Effector memory CD4-positive, alpha-beta T cell (primary cell): Measurements from ENCODE around the gene SGSM1.
A peak's percentile ranks its signal among the peaks of the same experiment; 100 is the strongest.

Experiments used
- DNase-seq, 3 donors: peaks; one replicate each; pipeline ENCODE4 v3.0.0-alpha.2; 2020
- H3K27ac ChIP-seq: 2 replicates; pipeline ENCODE4 v1.7.0; 2013; ENCODE audit warnings: mild to moderate bottlenecking, low read length, moderate library complexity; ENCODE audit not compliant: insufficient read depth, poor library complexity, severe bottlenecking
- H3K27me3 ChIP-seq: replicated peaks from 2 replicates; pipeline ENCODE4 v1.7.0; 2013; ENCODE audit warnings: mild to moderate bottlenecking, low read length; ENCODE audit not compliant: insufficient read depth, control insufficient read depth, poor library complexity, severe bottlenecking
- H3K36me3 ChIP-seq: 2 replicates; pipeline ENCODE4 v1.7.0; 2013; ENCODE audit warnings: mild to moderate bottlenecking, low read length, moderate library complexity; ENCODE audit not compliant: control insufficient read depth, insufficient read depth
- H3K4me1 ChIP-seq: 2 replicates; pipeline ENCODE4 v1.7.0; 2013; ENCODE audit warnings: low read length, mild to moderate bottlenecking; ENCODE audit not compliant: control insufficient read depth, insufficient read depth, poor library complexity, severe bottlenecking
- H3K4me3 ChIP-seq: 2 replicates; pipeline ENCODE4 v1.7.0; 2013; ENCODE audit warnings: low read length, low read depth, mild to moderate bottlenecking; ENCODE audit not compliant: insufficient read depth, poor library complexity, severe bottlenecking
- H3K9me3 ChIP-seq: 2 replicates; pipeline ENCODE4 v1.7.0; 2013; ENCODE audit warnings: mild to moderate bottlenecking, low read length, moderate library complexity; ENCODE audit not compliant: control insufficient read depth
- total RNA-seq, 3 donors: gene quantifications; one replicate each; lab custom pipeline; 2026; lab: John Stamatoyannopoulos, UW

The SGSM1 gene
- total RNA-seq, result 3.6 to 5.1 (median 4.8) reads per million in 3 donors

GRCh38 chr22:24805790-24806662 is at the start of gene SGSM1:
SGSM1 (plus strand) TSS chr22:24806211; CDS start chr22:24806326, 115 bp downstream.
- Histone ChIP-seq H3K36me3 (no peaks in the 10 kb centered on the region), H3K4me1 (peaks cover 6% of the 10 kb centered on the region), H3K27me3 (no peaks in the 10 kb centered on the region), H3K9me3 (no peaks in the 10 kb centered on the region), H3K27ac (peak within 1 kb of the TSS; percentile 21), H3K4me3 (peak within 1 kb of the TSS; percentile 60)
- peak; percentile 51 to 62 (median 52) for DNase-seq

- Histone ChIP-seq H3K9me3 (no peaks in the 10 kb centered on the region), H3K36me3 (no peaks in the 10 kb centered on the region), H3K27me3 (no peaks in the 10 kb centered on the region), H3K4me1 (no peaks in the 10 kb centered on the region), H3K4me3 (no peak overlapping the region), H3K27ac (no peak overlapping the region)
- DNase-seq, result peak in 1 of 3 donors; percentile 25
Measured at GRCh38 chr22:24758164-24758799, 47.7 kb upstream of the SGSM1 start.

- Histone ChIP-seq H3K9me3 (no peaks in the 10 kb centered on the region), H3K27ac (no peak overlapping the region), H3K4me1 (no peaks in the 10 kb centered on the region), H3K4me3 (no peak overlapping the region), H3K27me3 (no peaks in the 10 kb centered on the region), H3K36me3 (no peaks in the 10 kb centered on the region)
- no peak for DNase-seq
Measured at GRCh38 chr22:24759765-24760164, 46.2 kb upstream of the SGSM1 start.

GRCh38 chr22:24760708-24761306 is 45.2 kb upstream of the SGSM1 start:
- H3K9me3 ChIP-seq, result no peaks in the 10 kb centered on the region
- no peaks in the 10 kb centered on the region for H3K27me3 ChIP-seq
- no peaks in the 10 kb centered on the region for H3K36me3 ChIP-seq
- DNase-seq, result no peak
- H3K4me1 ChIP-seq, result no peaks in the 10 kb centered on the region
- no peak overlapping the region for H3K27ac ChIP-seq
- H3K4me3 ChIP-seq, result no peak overlapping the region

GRCh38 chr22:24761888-24762675 is 43.9 kb upstream of the SGSM1 start:
- H3K36me3 ChIP-seq, result no peaks in the 10 kb centered on the region
- H3K27ac ChIP-seq, result no peak overlapping the region
- no peaks in the 10 kb centered on the region for H3K4me1 ChIP-seq
- H3K27me3 ChIP-seq, result no peaks in the 10 kb centered on the region
- DNase-seq, result no peak
- no peak overlapping the region for H3K4me3 ChIP-seq
- H3K9me3 ChIP-seq, result no peaks in the 10 kb centered on the region

- no peak for DNase-seq
- H3K9me3 ChIP-seq, result no peaks in the 10 kb centered on the region
- H3K27me3 ChIP-seq, result no peaks in the 10 kb centered on the region
Measured at GRCh38 chr22:24763872-24764485, 42.0 kb upstream of the SGSM1 start.

GRCh38 chr22:24765166-24765565 is 40.8 kb upstream of the SGSM1 start:
- H3K9me3 ChIP-seq, result no peaks in the 10 kb centered on the region
- H3K27me3 ChIP-seq, result no peaks in the 10 kb centered on the region
- H3K4me3 ChIP-seq, result no peak overlapping the region
- no peaks in the 10 kb centered on the region for H3K36me3 ChIP-seq
- H3K4me1 ChIP-seq, result no peaks in the 10 kb centered on the region
- H3K27ac ChIP-seq, result no peak overlapping the region
- DNase-seq, result no peak

More at GRCh38 chr22:24763872-24764485, 42.0 kb upstream of the SGSM1 start:
- Histone ChIP-seq H3K4me1 (no peaks in the 10 kb centered on the region), H3K36me3 (no peaks in the 10 kb centered on the region), H3K27ac (no peak overlapping the region), H3K4me3 (no peak overlapping the region)

GRCh38 chr22:24768537-24769374 is 37.3 kb upstream of the SGSM1 start:
- no peaks in the 10 kb centered on the region for H3K9me3 ChIP-seq
- peak in 1 of 3 donors; percentile 17 for DNase-seq

More at GRCh38 chr22:24768537-24769374, 37.3 kb upstream of the SGSM1 start:
- no peaks in the 10 kb centered on the region for H3K36me3 ChIP-seq
- H3K27me3 ChIP-seq, result no peaks in the 10 kb centered on the region
- H3K4me3 ChIP-seq, result no peak overlapping the region
- no peak overlapping the region for H3K27ac ChIP-seq
- no peaks in the 10 kb centered on the region for H3K4me1 ChIP-seq
